ENCODE data around the gene CNTNAP5.

CNTNAP5 gene

GRCh38 chr2:124887466-124887865 is 862.4 kb downstream of the CNTNAP5 start:
- TF ChIP-seq ZNF70 (CRISPR knock-in tag; IDR thresholded peaks at IDR 0.05) = no peak
- TF ChIP-seq PATZ1 (CRISPR knock-in tag; IDR thresholded peaks at IDR 0.05; ENCODE audit: borderline replicate concordance) = no peak
- TF ChIP-seq RARB (CRISPR knock-in tag; IDR thresholded peaks at IDR 0.05) = no peak
- TF ChIP-seq POU6F1 (CRISPR knock-in tag; IDR thresholded peaks at IDR 0.05; ENCODE audit: borderline replicate concordance, low read depth) = no peak
- no peak for TF ChIP-seq ISL1 (CRISPR knock-in tag; IDR thresholded peaks at IDR 0.05)
- no peak for TF ChIP-seq ESRRG (CRISPR knock-in tag; IDR thresholded peaks at IDR 0.05)
- no peak for TF ChIP-seq ZFP30 (CRISPR knock-in tag; IDR thresholded peaks at IDR 0.05)
- no peak for TF ChIP-seq TCF4 (CRISPR knock-in tag; IDR thresholded peaks at IDR 0.05; ENCODE audit: borderline replicate concordance)
- TF ChIP-seq ZFP3 (CRISPR knock-in tag; IDR thresholded peaks at IDR 0.05) = no peak
- TF ChIP-seq ZC3H10 (CRISPR knock-in tag; IDR thresholded peaks at IDR 0.05) = no peak
- TF ChIP-seq SNAI2 (CRISPR knock-in tag; IDR thresholded peaks at IDR 0.05) = no peak
- TF ChIP-seq ARNTL (CRISPR knock-in tag; IDR thresholded peaks at IDR 0.05; ENCODE audit: borderline replicate concordance, low read depth) = no peak
- no peak for TF ChIP-seq ZNF8 (CRISPR knock-in tag; IDR thresholded peaks at IDR 0.05)
- TF ChIP-seq, protein P1, sequence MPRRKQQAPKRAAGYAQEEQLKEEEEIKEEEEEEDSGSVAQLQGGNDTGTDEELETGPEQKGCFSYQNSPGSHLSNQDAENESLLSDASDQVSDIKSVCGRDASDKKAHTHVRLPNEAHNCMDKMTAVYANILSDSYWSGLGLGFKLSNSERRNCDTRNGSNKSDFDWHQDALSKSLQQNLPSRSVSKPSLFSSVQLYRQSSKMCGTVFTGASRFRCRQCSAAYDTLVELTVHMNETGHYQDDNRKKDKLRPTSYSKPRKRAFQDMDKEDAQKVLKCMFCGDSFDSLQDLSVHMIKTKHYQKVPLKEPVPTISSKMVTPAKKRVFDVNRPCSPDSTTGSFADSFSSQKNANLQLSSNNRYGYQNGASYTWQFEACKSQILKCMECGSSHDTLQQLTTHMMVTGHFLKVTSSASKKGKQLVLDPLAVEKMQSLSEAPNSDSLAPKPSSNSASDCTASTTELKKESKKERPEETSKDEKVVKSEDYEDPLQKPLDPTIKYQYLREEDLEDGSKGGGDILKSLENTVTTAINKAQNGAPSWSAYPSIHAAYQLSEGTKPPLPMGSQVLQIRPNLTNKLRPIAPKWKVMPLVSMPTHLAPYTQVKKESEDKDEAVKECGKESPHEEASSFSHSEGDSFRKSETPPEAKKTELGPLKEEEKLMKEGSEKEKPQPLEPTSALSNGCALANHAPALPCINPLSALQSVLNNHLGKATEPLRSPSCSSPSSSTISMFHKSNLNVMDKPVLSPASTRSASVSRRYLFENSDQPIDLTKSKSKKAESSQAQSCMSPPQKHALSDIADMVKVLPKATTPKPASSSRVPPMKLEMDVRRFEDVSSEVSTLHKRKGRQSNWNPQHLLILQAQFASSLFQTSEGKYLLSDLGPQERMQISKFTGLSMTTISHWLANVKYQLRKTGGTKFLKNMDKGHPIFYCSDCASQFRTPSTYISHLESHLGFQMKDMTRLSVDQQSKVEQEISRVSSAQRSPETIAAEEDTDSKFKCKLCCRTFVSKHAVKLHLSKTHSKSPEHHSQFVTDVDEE (CRISPR knock-in tag; IDR thresholded peaks at IDR 0.05) = no peak
- no peak for TF ChIP-seq GLIS3 (CRISPR knock-in tag; IDR thresholded peaks at IDR 0.05)
- no peak for TF ChIP-seq OSR1 (CRISPR knock-in tag; IDR thresholded peaks at IDR 0.05)
- TF ChIP-seq CSRNP3 (CRISPR knock-in tag; IDR thresholded peaks at IDR 0.05) = no peak
- no peak for ATAC-seq

DNA sequence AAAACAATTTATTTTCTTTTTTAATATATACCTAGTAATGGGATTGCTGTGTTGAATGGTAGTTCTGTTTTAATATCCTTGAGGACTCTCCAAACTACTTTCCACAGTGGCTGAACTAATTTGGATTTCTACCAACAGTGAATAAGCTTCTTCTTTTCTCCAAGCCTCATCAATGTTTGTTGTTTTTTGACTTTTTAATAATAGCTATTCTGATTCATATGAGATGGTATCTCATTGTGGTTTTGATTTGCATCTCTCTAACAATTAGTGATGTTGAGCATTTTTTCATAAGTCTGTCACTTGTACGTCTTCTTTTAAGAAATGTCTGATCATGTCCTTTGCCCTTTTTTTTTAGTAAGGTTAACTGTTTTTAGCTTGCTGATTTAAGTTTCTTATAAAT is 863.3 kb downstream of the CNTNAP5 start:
- TF ChIP-seq OSR1 (CRISPR knock-in tag; IDR thresholded peaks at IDR 0.05) = no peak
- no peak for TF ChIP-seq POU6F1 (CRISPR knock-in tag; IDR thresholded peaks at IDR 0.05; ENCODE audit: borderline replicate concordance, low read depth)
- TF ChIP-seq CSDC2 (CRISPR knock-in tag; IDR thresholded peaks at IDR 0.05) = no peak
- no peak for TF ChIP-seq ISL1 (CRISPR knock-in tag; IDR thresholded peaks at IDR 0.05)
- no peak for TF ChIP-seq PPARA (CRISPR knock-in tag; IDR thresholded peaks at IDR 0.05; ENCODE audit: borderline replicate concordance)
- no peak for TF ChIP-seq TCF4 (CRISPR knock-in tag; IDR thresholded peaks at IDR 0.05; ENCODE audit: borderline replicate concordance)
- no peak for TF ChIP-seq ARNTL (CRISPR knock-in tag; IDR thresholded peaks at IDR 0.05; ENCODE audit: borderline replicate concordance, low read depth)
- TF ChIP-seq ZNF8 (CRISPR knock-in tag; IDR thresholded peaks at IDR 0.05) = no peak
- TF ChIP-seq ZNF70 (CRISPR knock-in tag; IDR thresholded peaks at IDR 0.05) = no peak
- TF ChIP-seq TOX (CRISPR knock-in tag; IDR thresholded peaks at IDR 0.05; ENCODE audit: borderline replicate concordance) = no peak
- TF ChIP-seq, protein P2, sequence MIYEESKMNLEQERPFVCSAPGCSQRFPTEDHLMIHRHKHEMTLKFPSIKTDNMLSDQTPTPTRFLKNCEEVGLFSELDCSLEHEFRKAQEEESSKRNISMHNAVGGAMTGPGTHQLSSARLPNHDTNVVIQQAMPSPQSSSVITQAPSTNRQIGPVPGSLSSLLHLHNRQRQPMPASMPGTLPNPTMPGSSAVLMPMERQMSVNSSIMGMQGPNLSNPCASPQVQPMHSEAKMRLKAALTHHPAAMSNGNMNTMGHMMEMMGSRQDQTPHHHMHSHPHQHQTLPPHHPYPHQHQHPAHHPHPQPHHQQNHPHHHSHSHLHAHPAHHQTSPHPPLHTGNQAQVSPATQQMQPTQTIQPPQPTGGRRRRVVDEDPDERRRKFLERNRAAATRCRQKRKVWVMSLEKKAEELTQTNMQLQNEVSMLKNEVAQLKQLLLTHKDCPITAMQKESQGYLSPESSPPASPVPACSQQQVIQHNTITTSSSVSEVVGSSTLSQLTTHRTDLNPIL (CRISPR knock-in tag; IDR thresholded peaks at IDR 0.05; ENCODE audit: low read depth) = no peak
- TF ChIP-seq ESRRG (CRISPR knock-in tag; IDR thresholded peaks at IDR 0.05) = no peak
- TF ChIP-seq BACH2 (CRISPR knock-in tag; IDR thresholded peaks at IDR 0.05; ENCODE audit: borderline replicate concordance) = no peak
- TF ChIP-seq ZNF565 (CRISPR knock-in tag; conservative IDR thresholded peaks at IDR 0.05; ENCODE audit: low read depth) = no peak
- TF ChIP-seq, protein P1 (CRISPR knock-in tag; IDR thresholded peaks at IDR 0.05) = no peak
- no peak for TF ChIP-seq GLIS3 (CRISPR knock-in tag; IDR thresholded peaks at IDR 0.05)
- TF ChIP-seq SNAI2 (CRISPR knock-in tag; IDR thresholded peaks at IDR 0.05) = no peak
- no peak for TF ChIP-seq ZFP30 (CRISPR knock-in tag; IDR thresholded peaks at IDR 0.05)
- ATAC-seq = no peak

Data from SK-N-SH treated with all-trans-retinoic acid at 6 μM for 48 hours (cell line).